Keratinocyte (primary cell): ENCODE results near the gene VEGFB. TPM values are rescaled to one million over a fixed set of nuclear protein-coding genes. Genes with fewer than 3 reads are reported as not detected.

ENCODE experiments used
- DNase-seq: peaks from one replicate; pipeline ENCODE4 v3.0.0-alpha.2; 2011; ENCODE audit warnings: low read depth, missing footprints, low spot score
- FAIRE-seq: peaks from 2 replicates; lab custom pipeline; 2011; peaks lifted over from hg19 to GRCh38; lab: Jason Lieb, UNC
- H2AFZ ChIP-seq: 2 replicates; pipeline ENCODE4 v1.6.0; 2012; ENCODE audit warnings: low read length, control low read depth, inconsistent platforms; ENCODE audit not compliant: control insufficient read depth
- H3K27ac ChIP-seq: 2 replicates; pipeline ENCODE4 v1.5.1; 2011; ENCODE audit warnings: low read length; ENCODE audit not compliant: control insufficient read depth, insufficient read depth
- H3K27me3 ChIP-seq: 3 replicates; pipeline ENCODE4 v1.6.0; 2011; ENCODE audit warnings: low read length; ENCODE audit not compliant: control insufficient read depth, insufficient read depth; ENCODE audit errors: extremely low read depth
- H3K36me3 ChIP-seq, 2 experiments: 2 replicates in 1 of 2; 3 replicates in 1 of 2; pipeline ENCODE4 v1.5.1; 2011; ENCODE audit warnings: low read length in 2 of 2, mild to moderate bottlenecking in 1 of 2; ENCODE audit not compliant: control insufficient read depth in 2 of 2, insufficient read depth in 2 of 2; ENCODE audit errors: extremely low read depth in 1 of 2
- H3K4me1 ChIP-seq: 3 replicates; pipeline ENCODE4 v1.5.1; 2011; ENCODE audit warnings: low read length; ENCODE audit not compliant: control insufficient read depth, insufficient read depth; ENCODE audit errors: extremely low read depth
- H3K4me2 ChIP-seq: 3 replicates; pipeline ENCODE4 v1.6.0; 2011; ENCODE audit warnings: low read depth, low read length; ENCODE audit not compliant: control insufficient read depth, insufficient read depth; ENCODE audit errors: extremely low read depth
- H3K4me3 ChIP-seq, 3 experiments: fragments of 200-600 bp in 1 of 3; sonication (generic) in 1 of 3; 2 replicates in 2 of 3; 3 replicates in 1 of 3; pipeline ENCODE4 v1.5.1; 2011 to 2016; ENCODE audit warnings: low read length in 3 of 3, mild to moderate bottlenecking in 3 of 3, control low read depth in 2 of 3, inconsistent platforms in 1 of 3, low read depth in 1 of 3, mixed read lengths in 1 of 3, mixed run types in 1 of 3, moderate library complexity in 1 of 3; ENCODE audit not compliant: control insufficient read depth in 2 of 3, insufficient read depth in 2 of 3; ENCODE audit errors: extremely low read depth in 1 of 3
- H3K79me2 ChIP-seq: 2 replicates; pipeline ENCODE4 v1.6.0; 2012; ENCODE audit warnings: low read length; ENCODE audit not compliant: control insufficient read depth, insufficient read depth
- H3K9ac ChIP-seq: 3 replicates; pipeline ENCODE4 v1.6.0; 2011; ENCODE audit warnings: low read length; ENCODE audit not compliant: control insufficient read depth, insufficient read depth; ENCODE audit errors: extremely low read depth
- H3K9me1 ChIP-seq: 3 replicates; pipeline ENCODE4 v1.6.0; 2011; ENCODE audit warnings: low read length; ENCODE audit not compliant: control insufficient read depth, insufficient read depth; ENCODE audit errors: extremely low read depth
- H3K9me3 ChIP-seq: 2 replicates; pipeline ENCODE4 v1.5.1; 2012; ENCODE audit warnings: low read depth, low read length; ENCODE audit not compliant: control insufficient read depth
- H4K20me1 ChIP-seq: 3 replicates; pipeline ENCODE4 v1.6.0; 2011; ENCODE audit warnings: low read length; ENCODE audit not compliant: control insufficient read depth, insufficient read depth; ENCODE audit errors: extremely low read depth
- CTCF ChIP-seq, 3 experiments: IDR thresholded peaks in 1 of 3; conservative IDR thresholded peaks in 1 of 3; optimal IDR thresholded peaks in 1 of 3; 2 replicates in 2 of 3; 3 replicates in 1 of 3; pipeline versions ENCODE3 to v1.5.1; 2011; ENCODE audit warnings: low read length in 3 of 3, mild to moderate bottlenecking in 3 of 3, moderate library complexity in 2 of 3, control low read depth in 1 of 3, inconsistent platforms in 1 of 3; ENCODE audit not compliant: insufficient read depth in 2 of 3; ENCODE audit errors: extremely low read depth in 1 of 3
- EZH2 ChIP-seq: IDR thresholded peaks from one replicate; pipeline ENCODE4 v1.6.1; 2012; ENCODE audit warnings: inconsistent platforms, mild to moderate bottlenecking, low read length, moderate library complexity
- dilution Hi-C: fragments of 300-500 bp; cut with MboI; formaldehyde crosslinking; loops from one replicate; pipeline ENCODE4 v1.7.0; 2020; ENCODE audit warnings: low sequenced_read_pairs; ENCODE audit not compliant: extremely low pct_ligation_motif_present
- polyA plus RNA-seq, 5 experiments: library from polyadenylated mRNA; depleted of rRNA in 3 of 5; stranded (reverse) in 3 of 5; stranded (forward) in 1 of 5; unstranded in 1 of 5; fragments of >200 nt; gene quantifications; 1 replicate in 1 of 5; 2 replicates in 3 of 5; 3 replicates in 1 of 5; pipeline versions ENCODE4 v1.2.1 to v1.2.3, GENCODE V29; 2011 to 2012; ENCODE audit warnings: missing spikeins in 2 of 5, low read depth in 1 of 5, low replicate concordance in 1 of 5

The VEGFB gene
- polyA plus RNA-seq, 1 donor (not counting 4 experiments of a cell fraction or from before 2014, with no cell fraction given): 10.0 TPM

DNA sequence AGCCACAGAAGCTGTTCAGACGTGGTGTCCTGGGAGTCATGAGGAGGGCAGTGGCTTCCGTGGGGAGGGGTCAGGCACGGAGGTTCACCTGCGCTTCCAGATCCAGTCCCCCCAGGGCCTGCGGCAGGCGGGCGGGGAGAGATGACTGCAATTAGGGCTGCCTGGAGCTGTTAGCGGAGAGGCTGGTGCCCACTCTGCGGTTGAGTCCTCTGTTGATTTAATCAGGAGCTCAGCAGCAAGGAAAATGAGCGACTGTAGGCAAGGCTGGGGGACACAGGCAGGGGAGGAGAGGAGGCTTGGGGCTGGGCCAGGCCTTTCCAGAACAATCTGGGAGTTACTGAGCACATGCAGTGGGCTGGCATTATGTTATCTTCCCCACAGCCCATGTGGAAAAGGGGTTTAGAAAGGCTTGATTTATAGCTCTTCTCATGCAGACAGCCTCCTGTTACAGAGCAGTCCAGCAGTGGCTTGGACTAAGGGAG is 30.0 kb downstream of the VEGFB start:
- dilution Hi-C loops: no loop called here
- no peak overlapping the region for H3K4me2 ChIP-seq
- peaks cover 2% of the 10 kb centered on the region for H3K9me1 ChIP-seq
- no peak for FAIRE-seq
- H2AFZ ChIP-seq: no peak overlapping the region
- H3K4me1 ChIP-seq: peaks cover 45% of the 10 kb centered on the region
- no peaks in the 10 kb centered on the region for H4K20me1 ChIP-seq
- H3K27ac ChIP-seq: no peak overlapping the region
- DNase-seq: no peak
- H3K9me3 ChIP-seq: no peaks in the 10 kb centered on the region
- TF ChIP-seq EZH2: no peak
- TF ChIP-seq CTCF (optimal IDR thresholded peaks at IDR 0.05 in 1 of 3, IDR thresholded peaks at IDR 0.05 in 1 of 3, conservative IDR thresholded peaks at IDR 0.05 in 1 of 3; ENCODE audit: extremely low read depth in 1 of 3, insufficient read depth in 2 of 3, low read length in 3 of 3): no peak
- no peaks in the 10 kb centered on the region for H3K27me3 ChIP-seq
- no peak overlapping the region for H3K4me3 ChIP-seq
- H3K79me2 ChIP-seq: peaks cover 2% of the 10 kb centered on the region
- H3K36me3 ChIP-seq: peaks cover 41 to 70% of the 10 kb centered on the region in 2 experiments
- no peak overlapping the region for H3K9ac ChIP-seq

DNA sequence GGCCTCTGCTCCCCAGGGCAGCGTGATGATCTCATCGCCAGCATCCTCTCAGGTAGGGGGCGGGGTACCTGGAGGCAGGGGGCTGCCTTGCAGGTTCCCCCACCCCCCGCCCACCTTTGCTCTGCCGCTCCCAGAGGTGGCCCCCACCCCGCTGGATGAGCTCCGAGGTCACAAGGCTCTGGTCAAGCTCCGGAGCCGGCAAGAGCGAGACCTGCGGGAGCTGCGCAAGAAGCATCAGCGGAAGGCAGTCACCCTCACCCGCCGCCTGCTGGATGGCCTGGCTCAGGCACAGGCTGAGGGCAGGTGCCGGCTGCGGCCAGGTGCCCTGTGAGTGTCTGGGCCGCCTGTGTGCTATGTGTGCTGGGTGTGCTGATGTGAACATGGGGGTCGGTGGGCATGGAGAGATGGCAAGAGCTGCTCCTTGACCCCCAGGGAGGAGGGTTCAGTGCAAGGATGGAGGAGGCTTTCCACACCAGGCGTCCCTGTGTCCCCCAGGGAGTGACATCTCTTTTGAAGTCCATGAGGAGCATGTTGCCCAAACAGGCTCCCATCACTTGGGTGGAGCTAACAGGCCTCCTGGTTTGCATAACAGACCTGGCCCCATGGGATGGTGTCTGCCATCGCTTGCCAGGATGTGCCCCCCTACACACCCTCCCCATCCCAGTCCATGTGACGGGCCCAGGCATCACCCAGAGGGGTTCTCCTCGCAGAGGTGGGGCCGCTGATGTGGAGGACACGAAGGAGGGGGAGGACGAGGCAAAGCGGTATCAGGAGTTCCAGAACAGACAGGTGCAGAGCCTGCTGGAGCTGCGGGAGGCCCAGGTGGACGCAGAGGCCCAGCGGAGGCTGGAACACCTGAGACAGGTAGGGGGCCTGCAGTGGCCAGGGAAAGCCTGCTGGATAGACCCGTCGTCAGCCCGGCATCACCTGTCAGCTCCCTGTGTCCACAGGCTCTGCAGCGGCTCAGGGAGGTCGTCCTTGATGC is 31.1 kb downstream of the VEGFB start:
- no peak overlapping the region for H3K4me2 ChIP-seq
- no peaks in the 10 kb centered on the region for H3K27me3 ChIP-seq
- FAIRE-seq (no peak), DNase-seq (no peak)
- H3K9ac ChIP-seq: no peak overlapping the region
- TF ChIP-seq CTCF (optimal IDR thresholded peaks at IDR 0.05 in 1 of 3, IDR thresholded peaks at IDR 0.05 in 1 of 3, conservative IDR thresholded peaks at IDR 0.05 in 1 of 3; ENCODE audit: extremely low read depth in 1 of 3, insufficient read depth in 2 of 3, low read length in 3 of 3) (no peak), EZH2 (no peak)
- peaks cover 35 to 62% of the 10 kb centered on the region in 2 experiments for H3K36me3 ChIP-seq
- no peak overlapping the region for H3K27ac ChIP-seq
- dilution Hi-C loops: no loop called here
- H2AFZ ChIP-seq: no peak overlapping the region
- no peaks in the 10 kb centered on the region for H3K9me3 ChIP-seq
- no peaks in the 10 kb centered on the region for H3K9me1 ChIP-seq
- peaks cover 53% of the 10 kb centered on the region for H3K4me1 ChIP-seq
- H3K4me3 ChIP-seq: no peak overlapping the region
- H4K20me1 ChIP-seq: no peaks in the 10 kb centered on the region
- H3K79me2 ChIP-seq: no peaks in the 10 kb centered on the region
